Measurements from ENCODE around the gene TBC1D19. TPM values are rescaled to one million over a fixed set of nuclear protein-coding genes. Genes with fewer than 3 reads are reported as not detected.

Gene TBC1D19
- total and polyA plus RNA-seq, 9 of the 15 experiments (the other 6 are each of a cell fraction or from before 2014, with no cell fraction given): 0.73 to 5.6 (median 3.7) TPM

DNA sequence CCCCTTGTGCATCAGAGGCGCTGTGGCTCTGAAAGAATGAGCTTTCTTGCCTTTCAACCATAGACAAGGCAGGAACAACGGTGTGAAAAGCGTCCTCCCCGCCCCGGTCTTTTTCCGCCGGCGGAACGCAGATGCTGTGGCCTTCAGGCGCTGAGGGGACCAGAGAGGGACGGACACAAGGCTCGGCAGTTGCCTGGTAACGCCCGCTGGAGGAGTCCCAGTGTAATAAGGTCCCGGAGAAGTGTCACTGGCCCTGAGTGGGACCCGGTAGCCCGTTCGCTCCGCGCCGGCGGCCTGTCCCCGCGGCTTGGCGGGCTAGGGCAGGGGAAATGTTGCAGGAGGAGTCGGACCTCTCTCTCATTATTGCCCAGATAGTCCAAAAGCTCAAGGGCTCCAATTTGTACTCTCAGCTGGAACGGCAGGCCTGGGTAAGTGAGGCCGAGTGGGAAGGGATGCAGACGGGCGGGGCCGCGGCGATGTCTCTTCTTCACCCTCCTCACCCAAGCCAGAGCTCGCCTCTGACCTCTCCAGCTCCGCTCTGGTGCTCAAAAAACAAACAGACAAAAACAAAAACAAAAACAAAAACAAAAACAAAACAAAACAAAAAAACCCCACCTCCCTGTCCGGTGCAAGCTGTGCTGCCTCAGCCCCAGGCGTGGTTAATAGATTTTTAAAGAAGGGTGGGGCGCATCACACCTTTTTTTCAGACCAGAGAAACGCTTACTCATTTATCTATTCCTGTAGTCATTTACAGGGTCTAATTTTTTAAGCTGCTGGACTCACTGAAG is at the start of gene TBC1D19 (continued):
- TF ChIP-seq, protein P1, sequence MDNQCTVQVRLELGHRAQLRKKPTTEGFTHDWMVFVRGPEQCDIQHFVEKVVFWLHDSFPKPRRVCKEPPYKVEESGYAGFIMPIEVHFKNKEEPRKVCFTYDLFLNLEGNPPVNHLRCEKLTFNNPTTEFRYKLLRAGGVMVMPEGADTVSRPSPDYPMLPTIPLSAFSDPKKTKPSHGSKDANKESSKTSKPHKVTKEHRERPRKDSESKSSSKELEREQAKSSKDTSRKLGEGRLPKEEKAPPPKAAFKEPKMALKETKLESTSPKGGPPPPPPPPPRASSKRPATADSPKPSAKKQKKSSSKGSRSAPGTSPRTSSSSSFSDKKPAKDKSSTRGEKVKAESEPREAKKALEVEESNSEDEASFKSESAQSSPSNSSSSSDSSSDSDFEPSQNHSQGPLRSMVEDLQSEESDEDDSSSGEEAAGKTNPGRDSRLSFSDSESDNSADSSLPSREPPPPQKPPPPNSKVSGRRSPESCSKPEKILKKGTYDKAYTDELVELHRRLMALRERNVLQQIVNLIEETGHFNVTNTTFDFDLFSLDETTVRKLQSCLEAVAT (IDR thresholded peaks at IDR 0.05): peak in 1 of 2 experiments; percentile 40; a peak in 1 of 4 replicates
- no peak for TF ChIP-seq U2AF1 (optimal IDR thresholded peaks at IDR 0.05; ENCODE audit: low read depth, low read length)
- TF ChIP-seq, protein P2, sequence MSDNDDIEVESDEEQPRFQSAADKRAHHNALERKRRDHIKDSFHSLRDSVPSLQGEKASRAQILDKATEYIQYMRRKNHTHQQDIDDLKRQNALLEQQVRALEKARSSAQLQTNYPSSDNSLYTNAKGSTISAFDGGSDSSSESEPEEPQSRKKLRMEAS (CRISPR knock-in tag; IDR thresholded peaks at IDR 0.05): peak; percentile 80
- TF ChIP-seq ZNF124 (CRISPR knock-in tag; IDR thresholded peaks at IDR 0.05): no peak
- no peak for TF ChIP-seq PYGO2 (tag; IDR thresholded peaks at IDR 0.05)
- no peak for TF ChIP-seq PTRF (tag; IDR thresholded peaks at IDR 0.05)
- peak in 1 of 2 experiments; percentile 29; a peak in 1 of 4 replicates for TF ChIP-seq ETV6 (IDR thresholded peaks at IDR 0.05; ENCODE audit: borderline replicate concordance in 1 of 2, low read depth in 2 of 2, low read length in 1 of 2)
- no peak for TF ChIP-seq ETV6 (CRISPR knock-in tag; IDR thresholded peaks at IDR 0.05; ENCODE audit: borderline replicate concordance)
- TF ChIP-seq, protein P3, sequence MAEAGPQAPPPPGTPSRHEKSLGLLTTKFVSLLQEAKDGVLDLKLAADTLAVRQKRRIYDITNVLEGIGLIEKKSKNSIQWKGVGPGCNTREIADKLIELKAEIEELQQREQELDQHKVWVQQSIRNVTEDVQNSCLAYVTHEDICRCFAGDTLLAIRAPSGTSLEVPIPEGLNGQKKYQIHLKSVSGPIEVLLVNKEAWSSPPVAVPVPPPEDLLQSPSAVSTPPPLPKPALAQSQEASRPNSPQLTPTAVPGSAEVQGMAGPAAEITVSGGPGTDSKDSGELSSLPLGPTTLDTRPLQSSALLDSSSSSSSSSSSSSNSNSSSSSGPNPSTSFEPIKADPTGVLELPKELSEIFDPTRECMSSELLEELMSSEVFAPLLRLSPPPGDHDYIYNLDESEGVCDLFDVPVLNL (CRISPR knock-in tag; IDR thresholded peaks at IDR 0.05; ENCODE audit: low read depth): no peak
- TF ChIP-seq NFRKB (IDR thresholded peaks at IDR 0.05; ENCODE audit: low read depth): peak; percentile 75; the same call in 1 of the 2 replicates
- no peak for TF ChIP-seq SPI1 (IDR thresholded peaks at IDR 0.05; ENCODE audit: borderline replicate concordance, low read depth, low read length)
- TF ChIP-seq RBBP5 (IDR thresholded peaks at IDR 0.05; ENCODE audit: borderline replicate concordance, insufficient read depth, low read length, poor library complexity, severe bottlenecking): peak; percentile 92
- TF ChIP-seq RAD51 (IDR thresholded peaks at IDR 0.05; ENCODE audit: borderline replicate concordance, low read depth): no peak
- TF ChIP-seq GABPA (tag; conservative IDR thresholded peaks at IDR 0.05; ENCODE audit: low read depth): peak; percentile 91
- TF ChIP-seq KLF16 (IDR thresholded peaks at IDR 0.05): no peak
- TF ChIP-seq MCM7 (IDR thresholded peaks at IDR 0.05): no peak
- TF ChIP-seq, protein P4, sequence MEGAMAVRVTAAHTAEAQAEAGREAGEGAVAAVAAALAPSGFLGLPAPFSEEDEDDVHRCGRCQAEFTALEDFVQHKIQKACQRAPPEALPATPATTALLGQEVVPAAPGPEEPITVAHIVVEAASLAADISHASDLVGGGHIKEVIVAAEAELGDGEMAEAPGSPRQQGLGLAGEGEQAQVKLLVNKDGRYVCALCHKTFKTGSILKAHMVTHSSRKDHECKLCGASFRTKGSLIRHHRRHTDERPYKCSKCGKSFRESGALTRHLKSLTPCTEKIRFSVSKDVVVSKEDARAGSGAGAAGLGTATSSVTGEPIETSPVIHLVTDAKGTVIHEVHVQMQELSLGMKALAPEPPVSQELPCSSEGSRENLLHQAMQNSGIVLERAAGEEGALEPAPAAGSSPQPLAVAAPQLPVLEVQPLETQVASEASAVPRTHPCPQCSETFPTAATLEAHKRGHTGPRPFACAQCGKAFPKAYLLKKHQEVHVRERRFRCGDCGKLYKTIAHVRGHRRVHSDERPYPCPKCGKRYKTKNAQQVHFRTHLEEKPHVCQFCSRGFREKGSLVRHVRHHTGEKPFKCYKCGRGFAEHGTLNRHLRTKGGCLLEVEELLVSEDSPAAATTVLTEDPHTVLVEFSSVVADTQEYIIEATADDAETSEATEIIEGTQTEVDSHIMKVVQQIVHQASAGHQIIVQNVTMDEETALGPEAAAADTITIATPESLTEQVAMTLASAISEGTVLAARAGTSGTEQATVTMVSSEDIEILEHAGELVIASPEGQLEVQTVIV (CRISPR knock-in tag; IDR thresholded peaks at IDR 0.05; ENCODE audit: borderline replicate concordance): no peak
- no peak for TF ChIP-seq ZNF584 (CRISPR knock-in tag; IDR thresholded peaks at IDR 0.05; ENCODE audit: low read depth)
- TF ChIP-seq CHD4 (IDR thresholded peaks at IDR 0.05; ENCODE audit: insufficient read depth, insufficient replicate concordance, low read depth, low read length, poor library complexity, severe bottlenecking): no peak
- TF ChIP-seq GABPB2 (CRISPR knock-in tag; conservative IDR thresholded peaks at IDR 0.05): no peak
